ENCODE data around the gene KLF14.
"Not testable (repeated sequence)": the region's sequence is repeated elsewhere in the genome, so short reads cannot be mapped to it uniquely, and the experiment has no call there.

Gene KLF14

DNA sequence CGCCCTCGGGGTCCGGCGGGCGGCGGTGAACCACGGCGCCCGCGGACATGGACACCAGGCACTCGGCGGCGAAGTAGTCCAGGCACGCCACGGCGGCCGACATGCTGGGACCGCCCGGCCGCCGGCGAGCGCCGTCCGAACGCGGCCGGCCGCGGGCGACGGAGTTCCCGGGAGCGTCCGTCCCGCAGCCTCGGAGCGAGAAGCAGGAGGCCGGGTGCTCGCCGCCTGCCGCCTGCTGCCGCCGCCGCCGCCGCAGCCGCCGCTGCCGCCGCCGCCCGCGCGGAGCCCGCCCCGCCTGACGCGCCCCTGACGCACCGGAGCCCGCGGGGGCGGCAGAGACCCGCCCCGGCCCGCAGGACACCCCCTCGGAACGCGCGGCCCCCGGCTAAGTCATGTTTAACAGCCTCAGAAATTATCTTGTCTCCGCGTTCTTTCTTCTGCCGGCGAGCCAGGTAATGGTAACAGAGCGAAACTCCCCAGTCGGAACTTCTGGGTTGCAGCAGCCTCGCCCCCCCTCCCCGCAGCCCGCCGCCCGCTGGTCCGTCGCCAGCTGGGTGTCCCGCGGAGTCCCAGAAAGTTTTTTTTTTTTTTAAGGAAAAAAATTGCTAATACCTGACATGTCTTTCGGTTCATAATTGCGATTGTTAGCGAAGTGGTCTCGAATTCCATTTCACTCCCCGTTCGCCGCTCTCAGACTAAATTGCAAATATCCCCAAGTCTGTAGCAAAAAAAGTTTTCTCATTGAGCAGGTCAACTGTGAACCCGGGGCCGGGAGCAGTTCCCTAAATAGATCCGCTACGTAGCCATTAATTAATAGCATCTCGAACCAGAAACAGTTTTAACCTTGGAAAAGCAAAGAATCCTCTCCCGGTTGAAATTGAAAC is at the start of gene KLF14:
KLF14 (minus strand) TSS at position 277 of the 884 bp plus-strand sequence; CDS start at position 103, 174 bp downstream.
- H3K27me3 ChIP-seq, result peaks cover 0 to 80% of the 10 kb centered on the region in 2 donors
- H3K4me3 ChIP-seq, result peak within 1 kb of the TSS; percentile 42 to 48
- no peaks in the 10 kb centered on the region for H3K4me1 ChIP-seq
- DNase-seq, result no peak
- peaks cover 13 to 52% (median 33%) of the 10 kb centered on the region in 3 donors for H3K9me3 ChIP-seq
- peaks cover 0 to 22% (median 16%) of the 10 kb centered on the region in 3 donors for H3K36me3 ChIP-seq
- TF ChIP-seq, protein P1, sequence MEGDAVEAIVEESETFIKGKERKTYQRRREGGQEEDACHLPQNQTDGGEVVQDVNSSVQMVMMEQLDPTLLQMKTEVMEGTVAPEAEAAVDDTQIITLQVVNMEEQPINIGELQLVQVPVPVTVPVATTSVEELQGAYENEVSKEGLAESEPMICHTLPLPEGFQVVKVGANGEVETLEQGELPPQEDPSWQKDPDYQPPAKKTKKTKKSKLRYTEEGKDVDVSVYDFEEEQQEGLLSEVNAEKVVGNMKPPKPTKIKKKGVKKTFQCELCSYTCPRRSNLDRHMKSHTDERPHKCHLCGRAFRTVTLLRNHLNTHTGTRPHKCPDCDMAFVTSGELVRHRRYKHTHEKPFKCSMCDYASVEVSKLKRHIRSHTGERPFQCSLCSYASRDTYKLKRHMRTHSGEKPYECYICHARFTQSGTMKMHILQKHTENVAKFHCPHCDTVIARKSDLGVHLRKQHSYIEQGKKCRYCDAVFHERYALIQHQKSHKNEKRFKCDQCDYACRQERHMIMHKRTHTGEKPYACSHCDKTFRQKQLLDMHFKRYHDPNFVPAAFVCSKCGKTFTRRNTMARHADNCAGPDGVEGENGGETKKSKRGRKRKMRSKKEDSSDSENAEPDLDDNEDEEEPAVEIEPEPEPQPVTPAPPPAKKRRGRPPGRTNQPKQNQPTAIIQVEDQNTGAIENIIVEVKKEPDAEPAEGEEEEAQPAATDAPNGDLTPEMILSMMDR (IDR thresholded peaks at IDR 0.05), result no peak
- intact Hi-C loops (cut with DNase I; ENCODE audit: low total_unique reads), result loop anchor here (10.0 kb wide), 1 partner anchor 499 kb away; no protein-coding TSS in a partner anchor
- H3K27ac ChIP-seq, result no peak within 1 kb of the TSS

DNA sequence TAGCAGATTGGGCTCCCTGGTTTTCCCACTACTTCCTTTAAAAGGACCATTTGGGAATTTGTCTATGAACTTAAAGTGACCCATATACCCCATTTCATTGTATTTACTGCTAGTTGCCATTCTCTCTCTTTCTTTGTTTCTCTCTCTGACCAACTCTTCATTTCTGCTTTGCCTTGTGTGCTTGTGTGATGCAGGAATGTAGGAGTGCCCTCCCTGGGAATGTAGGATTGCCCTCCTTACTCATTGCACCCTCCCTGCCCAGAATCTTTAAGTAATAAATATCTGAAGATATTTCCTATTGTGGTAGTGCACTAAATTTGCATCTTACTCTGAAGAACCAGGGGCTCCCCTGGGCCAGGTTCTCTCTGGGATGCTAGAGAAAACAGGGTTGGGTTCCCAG is 47.3 kb upstream of the KLF14 start:
- Histone ChIP-seq H3K4me1 (no peaks in the 10 kb centered on the region), H3K27ac (no peak overlapping the region), H3K27me3 (peaks cover 0 to 5% of the 10 kb centered on the region in 2 donors), H3K4me3 (no peak overlapping the region), H3K36me3 (no peaks in the 10 kb centered on the region), H3K9me3 (peaks cover 0 to 10% (median 0%) of the 10 kb centered on the region in 3 donors)
- intact Hi-C loops (cut with DNase I; ENCODE audit: low total_unique reads), result no loop called here
- no peak for DNase-seq
- TF ChIP-seq, protein P1 (IDR thresholded peaks at IDR 0.05), result no peak

DNA sequence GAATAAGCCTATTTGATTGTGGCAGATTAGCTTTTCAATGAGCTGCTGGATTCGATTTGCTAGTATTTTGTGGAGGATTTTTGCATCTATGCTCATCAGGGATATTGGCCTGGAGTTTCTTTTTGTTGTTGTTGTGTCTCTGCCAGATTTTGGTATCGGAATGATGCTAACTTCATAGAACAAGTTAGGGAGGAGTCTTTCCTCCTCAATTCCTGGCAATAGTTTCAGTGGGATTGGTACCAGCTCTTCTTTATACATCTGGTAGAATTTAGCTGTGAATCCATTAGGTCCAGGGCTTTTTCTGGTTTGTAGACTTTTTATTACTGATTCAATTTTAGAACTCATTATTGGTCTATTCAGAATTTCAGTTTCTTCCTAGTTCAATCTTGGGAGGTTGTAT is 43.4 kb upstream of the KLF14 start:
- peaks cover 0 to 12% (median 0%) of the 10 kb centered on the region in 3 donors for H3K9me3 ChIP-seq
- intact Hi-C loops (cut with DNase I; ENCODE audit: low total_unique reads), result no loop called here
- DNase-seq, result no peak

DNA sequence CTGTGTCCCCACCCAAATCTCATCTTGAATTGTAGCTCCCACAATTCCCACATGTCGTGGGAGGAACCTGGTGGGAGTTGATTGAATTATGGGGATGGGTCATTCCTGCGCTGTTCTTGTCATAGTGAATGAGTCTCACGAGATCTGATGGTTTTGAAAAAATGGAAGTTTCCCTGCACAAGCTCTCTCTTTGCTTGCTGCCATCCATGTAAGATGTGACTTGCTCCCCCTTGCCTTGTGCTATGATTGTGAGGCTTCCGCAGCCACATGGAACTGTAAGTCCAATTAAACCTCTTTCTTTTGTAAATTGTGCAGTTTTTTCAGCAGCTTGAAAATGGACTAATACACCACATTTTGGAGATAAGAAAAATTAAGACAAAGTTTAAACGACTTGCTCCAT is 38.4 kb upstream of the KLF14 start:
- intact Hi-C loops (cut with DNase I; ENCODE audit: low total_unique reads); H3K4me1 ChIP-seq; H3K27ac ChIP-seq; H3K4me3 ChIP-seq; H3K36me3 ChIP-seq; DNase-seq; H3K27me3 ChIP-seq: not testable (repeated sequence)
- peaks cover 0 to 32% (median 26%) of the 10 kb centered on the region in 3 donors for H3K9me3 ChIP-seq

More for the DNA sequence above, 43.4 kb upstream of the KLF14 start:
- TF ChIP-seq, protein P1 (IDR thresholded peaks at IDR 0.05), result no peak
- Histone ChIP-seq H3K4me1 (no peaks in the 10 kb centered on the region), H3K4me3 (no peak overlapping the region), H3K27ac (no peak overlapping the region), H3K27me3 (peaks cover 0 to 5% of the 10 kb centered on the region in 2 donors), H3K36me3 (no peaks in the 10 kb centered on the region)

DNA sequence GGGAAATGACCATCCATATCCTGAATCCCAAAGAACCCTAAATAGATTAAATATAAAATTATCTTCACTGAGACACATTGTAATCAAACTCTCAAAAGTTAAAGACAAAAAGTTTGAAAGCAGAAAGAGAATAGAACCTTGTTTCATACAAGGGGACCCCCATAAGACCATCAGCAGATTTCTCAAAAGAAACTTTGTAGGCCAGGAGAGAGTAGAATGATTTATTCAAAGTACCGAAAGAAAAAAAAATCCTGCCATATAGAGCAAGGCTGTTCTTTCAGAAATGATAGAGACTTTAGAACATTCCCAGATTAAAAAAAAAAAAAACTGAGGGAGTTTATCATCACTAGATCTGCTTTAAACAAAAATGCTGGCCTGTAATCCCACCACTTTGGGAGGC is 34.8 kb upstream of the KLF14 start:
- intact Hi-C loops (cut with DNase I; ENCODE audit: low total_unique reads), result no loop called here
- no peak overlapping the region for H3K4me3 ChIP-seq
- no peak overlapping the region for H3K27ac ChIP-seq
- TF ChIP-seq, protein P1 (IDR thresholded peaks at IDR 0.05), result no peak
- H3K27me3 ChIP-seq, result no peaks in the 10 kb centered on the region
- H3K36me3 ChIP-seq, result peaks cover 0 to 3% (median 0%) of the 10 kb centered on the region in 3 donors
- peaks cover 0 to 32% (median 26%) of the 10 kb centered on the region in 3 donors for H3K9me3 ChIP-seq
- H3K4me1 ChIP-seq, result no peaks in the 10 kb centered on the region
- DNase-seq, result no peak

DNA sequence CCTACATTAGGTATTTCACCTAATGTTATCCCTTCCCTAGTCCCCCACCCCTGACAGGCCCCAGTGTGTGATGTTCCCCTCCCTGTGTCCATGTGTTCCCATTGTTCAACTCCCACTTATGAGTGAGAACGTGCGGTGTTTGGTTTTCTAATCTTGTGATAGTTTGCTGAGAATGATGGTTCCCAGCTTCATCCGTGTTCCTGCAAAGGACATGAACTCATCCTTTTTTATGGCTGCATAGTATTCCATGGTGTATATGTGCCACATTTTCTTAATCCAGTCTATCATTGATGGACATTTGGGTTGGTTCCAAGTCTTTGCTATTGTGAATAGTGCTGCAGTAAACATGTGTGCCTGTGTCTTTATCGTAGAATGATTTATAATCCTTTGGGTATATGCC is 30.6 kb upstream of the KLF14 start:
- H3K4me3 ChIP-seq; H3K36me3 ChIP-seq; intact Hi-C loops (cut with DNase I; ENCODE audit: low total_unique reads); H3K27me3 ChIP-seq; DNase-seq; H3K27ac ChIP-seq; H3K4me1 ChIP-seq: not testable (repeated sequence)
- H3K9me3 ChIP-seq, result peaks cover 0 to 18% (median 15%) of the 10 kb centered on the region in 3 donors

Measured in tibial artery (tissue), 4 donors.